ENCODE measurements around the gene ASTN2. TPM values are rescaled to one million over a fixed set of nuclear protein-coding genes. Genes with fewer than 3 reads are reported as not detected.

Gene ASTN2
- total RNA-seq, 1 experiment from 2014 or later = 4.8 TPM

DNA sequence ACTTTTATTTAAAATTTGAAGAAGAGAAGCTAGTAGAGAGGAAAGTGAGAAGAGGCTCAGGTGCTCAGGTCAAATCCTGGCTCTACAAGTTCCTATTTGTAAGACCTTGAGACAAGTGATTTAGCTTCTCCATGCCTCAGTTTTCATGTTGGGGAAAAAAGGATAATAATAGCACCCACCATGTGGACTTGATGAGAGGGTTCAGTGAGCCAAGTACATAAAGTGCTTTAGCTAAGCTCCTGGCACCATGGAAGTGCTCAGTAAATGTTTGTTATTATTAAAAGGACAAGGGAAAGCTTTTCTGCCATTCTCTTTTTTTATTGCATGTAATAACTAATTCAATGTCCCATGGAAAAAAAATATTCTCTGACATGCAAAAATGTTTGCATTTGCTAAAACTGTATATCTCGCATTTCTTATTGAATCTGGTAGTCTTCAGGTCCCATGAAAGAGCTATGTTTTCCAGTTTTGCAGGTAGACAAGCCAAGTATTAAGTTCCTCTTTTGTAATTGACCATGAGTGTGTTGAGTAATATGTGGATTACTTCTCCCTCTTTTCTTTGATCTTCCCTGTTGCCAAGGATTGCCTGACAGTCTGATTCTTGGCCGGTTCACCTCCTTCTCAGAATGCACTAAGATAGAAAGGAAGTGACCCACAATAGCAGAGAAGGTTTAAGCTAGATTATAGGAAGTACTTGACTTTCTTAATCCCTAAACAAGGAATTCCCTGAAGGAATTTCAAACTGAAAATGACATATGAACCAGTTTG is 773.4 kb downstream of the ASTN2 start:
- ChIA-PET RAD21 (ENCODE audit: low non-redundant PET in 1 of 2, low total read pairs in 2 of 2, uncharacterized antibody in 2 of 2, unreplicated experiment in 2 of 2) (no interaction called here), CTCF (interaction anchor here (0.6 to 0.7 kb wide), 2 partner anchors 489 to 951 kb away, joined by 4 to 5 read pairs; no protein-coding TSS in a partner anchor), POLR2A (no interaction called here)
- H3K9ac ChIP-seq (ENCODE audit: low read length) = no peak overlapping the region
- DNase-seq (ENCODE audit: low read depth, low spot score) = no peak
- no peaks in the 10 kb centered on the region for H3K9me3 ChIP-seq (ENCODE audit: control insufficient read depth in 1 of 2, insufficient read depth in 1 of 2, low read depth in 1 of 2, low read length in 2 of 2)
- H3K27me3 ChIP-seq (ENCODE audit: insufficient read depth, low read length) = no peaks in the 10 kb centered on the region
- no peak overlapping the region for H3K4me2 ChIP-seq (ENCODE audit: low read length)
- ATAC-seq = no peak
- no peak overlapping the region for H3K4me3 ChIP-seq (replicated peaks in 1 of 2; ENCODE audit: low read depth in 1 of 2, low read length in 2 of 2)
- no peak overlapping the region for H2AFZ ChIP-seq (ENCODE audit: low read depth, low read length, poor library complexity, severe bottlenecking)
- BruUV-seq (replicated peaks) = no TSS peak
- intact Hi-C loops (cut with micrococcal nuclease) = no loop called here
- H3K36me3 ChIP-seq (ENCODE audit: control insufficient read depth in 1 of 2, insufficient read depth in 2 of 2, low read length in 2 of 2) = no peaks in the 10 kb centered on the region
- no peaks in the 10 kb centered on the region for H3K9me2 ChIP-seq (ENCODE audit: insufficient read depth)
- no peaks in the 10 kb centered on the region for H3K79me2 ChIP-seq (ENCODE audit: insufficient read depth, low read length)
- TF ChIP-seq RAD21 (IDR thresholded peaks at IDR 0.05; ENCODE audit: low read depth) (no peak), CEBPB (IDR thresholded peaks at IDR 0.05; ENCODE audit: low read depth) (no peak), ZFX (IDR thresholded peaks at IDR 0.05) (no peak), YY1 (IDR thresholded peaks at IDR 0.05; ENCODE audit: extremely low read depth, insufficient replicate concordance, low read depth, low read length) (no peak), POLR2AphosphoS5 (IDR thresholded peaks at IDR 0.05; ENCODE audit: low read depth, low read length) (no peak), CBX3 (IDR thresholded peaks at IDR 0.05; ENCODE audit: low read depth) (no peak), EZH2 (IDR thresholded peaks at IDR 0.05) (no peak), EGR1 (IDR thresholded peaks at IDR 0.05; ENCODE audit: low read depth) (no peak), TCF7L2 (IDR thresholded peaks at IDR 0.05; ENCODE audit: borderline replicate concordance, extremely low read depth, insufficient read depth, insufficient read length) (no peak), SRF (IDR thresholded peaks at IDR 0.05; ENCODE audit: low read depth) (no peak)
- TF ChIP-seq, protein P1, sequence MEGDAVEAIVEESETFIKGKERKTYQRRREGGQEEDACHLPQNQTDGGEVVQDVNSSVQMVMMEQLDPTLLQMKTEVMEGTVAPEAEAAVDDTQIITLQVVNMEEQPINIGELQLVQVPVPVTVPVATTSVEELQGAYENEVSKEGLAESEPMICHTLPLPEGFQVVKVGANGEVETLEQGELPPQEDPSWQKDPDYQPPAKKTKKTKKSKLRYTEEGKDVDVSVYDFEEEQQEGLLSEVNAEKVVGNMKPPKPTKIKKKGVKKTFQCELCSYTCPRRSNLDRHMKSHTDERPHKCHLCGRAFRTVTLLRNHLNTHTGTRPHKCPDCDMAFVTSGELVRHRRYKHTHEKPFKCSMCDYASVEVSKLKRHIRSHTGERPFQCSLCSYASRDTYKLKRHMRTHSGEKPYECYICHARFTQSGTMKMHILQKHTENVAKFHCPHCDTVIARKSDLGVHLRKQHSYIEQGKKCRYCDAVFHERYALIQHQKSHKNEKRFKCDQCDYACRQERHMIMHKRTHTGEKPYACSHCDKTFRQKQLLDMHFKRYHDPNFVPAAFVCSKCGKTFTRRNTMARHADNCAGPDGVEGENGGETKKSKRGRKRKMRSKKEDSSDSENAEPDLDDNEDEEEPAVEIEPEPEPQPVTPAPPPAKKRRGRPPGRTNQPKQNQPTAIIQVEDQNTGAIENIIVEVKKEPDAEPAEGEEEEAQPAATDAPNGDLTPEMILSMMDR (IDR thresholded peaks at IDR 0.05 in 2 of 3, conservative IDR thresholded peaks at IDR 0.05 in 1 of 3; ENCODE audit: borderline replicate concordance in 1 of 3, insufficient read depth in 1 of 3, low read depth in 2 of 3, low read length in 2 of 3) = no peak
- TF ChIP-seq, protein P2, sequence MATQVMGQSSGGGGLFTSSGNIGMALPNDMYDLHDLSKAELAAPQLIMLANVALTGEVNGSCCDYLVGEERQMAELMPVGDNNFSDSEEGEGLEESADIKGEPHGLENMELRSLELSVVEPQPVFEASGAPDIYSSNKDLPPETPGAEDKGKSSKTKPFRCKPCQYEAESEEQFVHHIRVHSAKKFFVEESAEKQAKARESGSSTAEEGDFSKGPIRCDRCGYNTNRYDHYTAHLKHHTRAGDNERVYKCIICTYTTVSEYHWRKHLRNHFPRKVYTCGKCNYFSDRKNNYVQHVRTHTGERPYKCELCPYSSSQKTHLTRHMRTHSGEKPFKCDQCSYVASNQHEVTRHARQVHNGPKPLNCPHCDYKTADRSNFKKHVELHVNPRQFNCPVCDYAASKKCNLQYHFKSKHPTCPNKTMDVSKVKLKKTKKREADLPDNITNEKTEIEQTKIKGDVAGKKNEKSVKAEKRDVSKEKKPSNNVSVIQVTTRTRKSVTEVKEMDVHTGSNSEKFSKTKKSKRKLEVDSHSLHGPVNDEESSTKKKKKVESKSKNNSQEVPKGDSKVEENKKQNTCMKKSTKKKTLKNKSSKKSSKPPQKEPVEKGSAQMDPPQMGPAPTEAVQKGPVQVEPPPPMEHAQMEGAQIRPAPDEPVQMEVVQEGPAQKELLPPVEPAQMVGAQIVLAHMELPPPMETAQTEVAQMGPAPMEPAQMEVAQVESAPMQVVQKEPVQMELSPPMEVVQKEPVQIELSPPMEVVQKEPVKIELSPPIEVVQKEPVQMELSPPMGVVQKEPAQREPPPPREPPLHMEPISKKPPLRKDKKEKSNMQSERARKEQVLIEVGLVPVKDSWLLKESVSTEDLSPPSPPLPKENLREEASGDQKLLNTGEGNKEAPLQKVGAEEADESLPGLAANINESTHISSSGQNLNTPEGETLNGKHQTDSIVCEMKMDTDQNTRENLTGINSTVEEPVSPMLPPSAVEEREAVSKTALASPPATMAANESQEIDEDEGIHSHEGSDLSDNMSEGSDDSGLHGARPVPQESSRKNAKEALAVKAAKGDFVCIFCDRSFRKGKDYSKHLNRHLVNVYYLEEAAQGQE (IDR thresholded peaks at IDR 0.05; ENCODE audit: low read depth) = no peak
- TF ChIP-seq, protein P3, sequence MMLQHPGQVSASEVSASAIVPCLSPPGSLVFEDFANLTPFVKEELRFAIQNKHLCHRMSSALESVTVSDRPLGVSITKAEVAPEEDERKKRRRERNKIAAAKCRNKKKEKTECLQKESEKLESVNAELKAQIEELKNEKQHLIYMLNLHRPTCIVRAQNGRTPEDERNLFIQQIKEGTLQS (IDR thresholded peaks at IDR 0.05) = no peak
- TF ChIP-seq, protein P4, sequence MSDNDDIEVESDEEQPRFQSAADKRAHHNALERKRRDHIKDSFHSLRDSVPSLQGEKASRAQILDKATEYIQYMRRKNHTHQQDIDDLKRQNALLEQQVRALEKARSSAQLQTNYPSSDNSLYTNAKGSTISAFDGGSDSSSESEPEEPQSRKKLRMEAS (IDR thresholded peaks at IDR 0.05) = no peak
- no peak overlapping the region for H3K27ac ChIP-seq (ENCODE audit: low read depth, low read length)
- no peaks in the 10 kb centered on the region for H3K4me1 ChIP-seq (ENCODE audit: control insufficient read depth in 1 of 2, insufficient read depth in 2 of 2, low read length in 2 of 2)
- H4K20me1 ChIP-seq (ENCODE audit: insufficient read depth) = no peaks in the 10 kb centered on the region
